Cardiac muscle cell (in vitro differentiated cells and primary cell): ENCODE measurements around the gene NFE2L2. TPM values are rescaled to one million over a fixed set of nuclear protein-coding genes. Genes with fewer than 3 reads are reported as not detected.
"Not testable (repeated sequence)": the region's sequence is repeated elsewhere in the genome, so short reads cannot be mapped to it uniquely, and the experiment has no call there.

ENCODE experiments used
- DNase-seq, 2 donors: peaks; one replicate each; pipeline versions ENCODE4 v3.0.0 to v3.0.0-alpha.2; 2010 to 2017; ENCODE audit warnings: low read depth in 1 of 2, low spot score in 1 of 2
- H3K27ac ChIP-seq: fragments of 200-600 bp; sonication (generic); 2 replicates; pipeline ENCODE4 v1.5.1; 2016
- H3K27me3 ChIP-seq: fragments of 200-600 bp; sonication (generic); 2 replicates; pipeline ENCODE4 v1.6.0; 2016; ENCODE audit warnings: control low read depth
- H3K36me3 ChIP-seq: fragments of 200-600 bp; sonication (generic); 2 replicates; pipeline ENCODE4 v1.5.1; 2016; ENCODE audit warnings: control low read depth
- H3K4me1 ChIP-seq: fragments of 200-600 bp; sonication (generic); 2 replicates; pipeline ENCODE4 v1.8.1; 2017; ENCODE audit warnings: low read depth, mild to moderate bottlenecking, mixed run types
- H3K4me3 ChIP-seq: fragments of 200-600 bp; sonication (generic); 2 replicates; pipeline ENCODE4 v1.5.1; 2016; ENCODE audit warnings: mild to moderate bottlenecking
- H3K9me3 ChIP-seq: fragments of 200-600 bp; sonication (generic); 2 replicates; pipeline ENCODE4 v1.5.1; 2017; ENCODE audit warnings: low read depth, mild to moderate bottlenecking, control low read depth
- polyA plus RNA-seq: library from polyadenylated mRNA; unstranded; fragments of >200 nt; fragmentation: Nextera tagmentation; extraction: Ambion mirVana; gene quantifications from 2 replicates; pipeline ENCODE4 v1.2.1, GENCODE V29; 2016
- total RNA-seq: library from RNA; depleted of rRNA; stranded (reverse); fragments of >200 nt; gene quantifications from 2 replicates; pipeline ENCODE4 v1.2.3, GENCODE V29; 2016
- TF ChIP-seq, protein P1 (sequence below): IDR thresholded peaks from 2 replicates; pipeline ENCODE4 v1.5.1; 2012; ENCODE audit warnings: low read depth, mild to moderate bottlenecking, low read length

Gene NFE2L2
- total RNA-seq, result 56.6 and 70.0 TPM in 2 replicates
- polyA plus RNA-seq, result 84.5 and 90.5 TPM in 2 replicates

- H3K4me3 ChIP-seq, result peak within 1 kb of the TSS; percentile 96
- H3K27ac ChIP-seq, result peak within 1 kb of the TSS; percentile 96
- no peaks in the 10 kb centered on the region for H3K9me3 ChIP-seq
- H3K4me1 ChIP-seq, result peaks cover 32% of the 10 kb centered on the region
- no peaks in the 10 kb centered on the region for H3K36me3 ChIP-seq
- no peaks in the 10 kb centered on the region for H3K27me3 ChIP-seq
- TF ChIP-seq, protein P1, sequence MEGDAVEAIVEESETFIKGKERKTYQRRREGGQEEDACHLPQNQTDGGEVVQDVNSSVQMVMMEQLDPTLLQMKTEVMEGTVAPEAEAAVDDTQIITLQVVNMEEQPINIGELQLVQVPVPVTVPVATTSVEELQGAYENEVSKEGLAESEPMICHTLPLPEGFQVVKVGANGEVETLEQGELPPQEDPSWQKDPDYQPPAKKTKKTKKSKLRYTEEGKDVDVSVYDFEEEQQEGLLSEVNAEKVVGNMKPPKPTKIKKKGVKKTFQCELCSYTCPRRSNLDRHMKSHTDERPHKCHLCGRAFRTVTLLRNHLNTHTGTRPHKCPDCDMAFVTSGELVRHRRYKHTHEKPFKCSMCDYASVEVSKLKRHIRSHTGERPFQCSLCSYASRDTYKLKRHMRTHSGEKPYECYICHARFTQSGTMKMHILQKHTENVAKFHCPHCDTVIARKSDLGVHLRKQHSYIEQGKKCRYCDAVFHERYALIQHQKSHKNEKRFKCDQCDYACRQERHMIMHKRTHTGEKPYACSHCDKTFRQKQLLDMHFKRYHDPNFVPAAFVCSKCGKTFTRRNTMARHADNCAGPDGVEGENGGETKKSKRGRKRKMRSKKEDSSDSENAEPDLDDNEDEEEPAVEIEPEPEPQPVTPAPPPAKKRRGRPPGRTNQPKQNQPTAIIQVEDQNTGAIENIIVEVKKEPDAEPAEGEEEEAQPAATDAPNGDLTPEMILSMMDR, result peak; percentile 42
- DNase-seq, result peak; percentile 87 to 96
Observed at GRCh38 chr2:177264693-177265587, at the start of gene NFE2L2. TSS of gene NFE2L2 (minus strand) at chr2:177264727. CDS start at chr2:177264576, 151 bp downstream.

DNA sequence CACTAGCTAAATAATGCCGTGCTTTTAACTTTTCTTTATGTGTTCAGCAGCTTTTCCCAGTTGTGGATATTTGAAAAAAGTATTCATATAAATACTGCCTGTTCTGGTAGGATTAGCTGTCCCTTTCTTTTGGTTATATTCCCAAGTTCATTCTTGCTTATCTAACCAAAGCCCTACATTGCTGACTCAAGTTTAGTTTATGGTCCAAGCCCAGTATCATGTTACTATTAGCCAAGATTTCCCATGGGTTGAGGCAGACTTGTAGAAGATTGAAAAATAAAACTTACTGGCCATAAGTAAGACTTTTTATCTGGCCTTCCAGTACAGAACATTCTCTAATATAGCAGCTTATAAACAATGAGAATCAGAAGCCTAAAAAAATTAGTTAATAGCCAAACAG, 49.7 kb upstream of the NFE2L2 start:
- no peaks in the 10 kb centered on the region for H3K36me3 ChIP-seq
- TF ChIP-seq, protein P1, result no peak
- H3K9me3 ChIP-seq, result no peaks in the 10 kb centered on the region
- H3K27ac ChIP-seq, result no peak overlapping the region
- no peaks in the 10 kb centered on the region for H3K4me1 ChIP-seq
- H3K27me3 ChIP-seq, result no peaks in the 10 kb centered on the region
- peak in 1 of 2 donors; percentile 84 for DNase-seq
- H3K4me3 ChIP-seq, result no peak overlapping the region

DNA sequence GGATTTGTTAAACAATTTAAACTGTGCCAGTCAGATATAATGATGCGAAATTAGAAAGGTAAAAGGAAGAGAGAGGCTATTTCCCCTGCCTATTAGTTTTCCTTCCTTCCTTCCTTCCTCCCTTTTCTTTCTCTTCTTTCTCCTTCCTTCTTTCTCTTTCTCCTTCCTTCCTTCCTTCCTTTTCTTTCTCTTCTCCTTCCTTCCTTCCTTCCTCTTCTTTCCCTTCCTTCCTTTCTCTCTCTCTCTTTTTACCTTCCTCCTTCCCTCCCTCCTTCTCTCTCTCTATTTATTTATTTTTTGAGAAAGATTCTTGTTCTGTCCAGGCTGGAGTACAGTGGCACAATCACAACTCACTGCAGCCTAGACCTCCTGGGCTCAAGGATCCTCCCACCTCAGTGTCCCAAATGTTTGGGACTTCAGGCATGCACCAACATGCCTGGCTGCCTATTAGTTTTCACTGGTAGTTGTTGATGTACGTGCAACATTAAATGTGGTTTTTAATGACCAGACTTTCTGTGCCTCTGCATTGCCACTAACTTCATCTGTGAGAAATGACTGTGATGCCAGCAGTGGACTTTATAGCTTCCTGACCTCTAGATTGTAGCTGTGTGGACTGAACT, 48.7 kb upstream of the NFE2L2 start:
- Histone ChIP-seq H3K27ac (no peak overlapping the region), H3K4me1 (peaks cover 7% of the 10 kb centered on the region), H3K36me3 (no peaks in the 10 kb centered on the region), H3K9me3 (no peaks in the 10 kb centered on the region), H3K27me3 (no peaks in the 10 kb centered on the region), H3K4me3 (no peak overlapping the region)
- DNase-seq, result no peak
- TF ChIP-seq, protein P1, result no peak

GRCh38 chr2:177312562-177312961, 48.0 kb upstream of the NFE2L2 start:
- H3K27me3 ChIP-seq, result no peaks in the 10 kb centered on the region
- TF ChIP-seq, protein P1, result no peak
- no peaks in the 10 kb centered on the region for H3K36me3 ChIP-seq
- no peak for DNase-seq
- H3K9me3 ChIP-seq, result no peaks in the 10 kb centered on the region
- H3K27ac ChIP-seq, result no peak overlapping the region
- H3K4me3 ChIP-seq, result no peak overlapping the region
- peaks cover 15% of the 10 kb centered on the region for H3K4me1 ChIP-seq

DNA sequence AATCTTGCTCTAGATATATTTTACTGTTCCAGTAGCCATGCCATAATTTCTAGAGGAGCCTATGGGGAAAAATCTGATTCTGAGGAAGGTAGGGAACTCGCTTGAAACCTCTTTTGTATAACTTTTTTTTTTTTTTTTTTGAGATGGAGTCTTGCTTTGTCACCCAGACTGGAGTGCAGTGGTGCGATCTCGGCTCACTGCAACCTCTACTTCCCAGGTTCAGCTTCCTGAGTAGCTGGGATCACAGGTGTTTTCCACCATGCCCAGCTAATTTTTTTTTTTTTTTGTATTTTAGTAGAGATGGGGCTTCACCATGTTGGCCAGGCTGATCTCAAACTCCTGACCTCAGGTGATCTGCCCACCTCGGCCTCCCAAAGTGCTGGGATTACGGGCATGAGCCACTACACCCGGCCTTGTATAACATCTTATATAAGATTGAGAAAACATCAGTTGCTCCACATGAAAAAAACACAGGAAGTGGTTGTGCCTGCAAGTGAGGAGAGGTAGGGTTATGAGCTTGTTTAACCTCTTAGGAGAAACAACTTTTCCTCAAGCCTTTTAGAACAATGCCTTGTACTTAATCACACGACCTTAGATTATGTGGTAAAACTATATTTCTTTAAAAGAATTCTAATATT, 45.3 kb upstream of the NFE2L2 start:
- not testable (repeated sequence) for H3K27ac ChIP-seq, H3K4me3 ChIP-seq, H3K36me3 ChIP-seq, H3K27me3 ChIP-seq, DNase-seq, H3K9me3 ChIP-seq
- H3K4me1 ChIP-seq, result peaks cover 35% of the 10 kb centered on the region
